Osteocyte (in vitro differentiated cells): ENCODE data around the gene KIRREL2. TPM values are rescaled to one million over a fixed set of nuclear protein-coding genes. Genes with fewer than 3 reads are reported as not detected.

Experiments
- DNase-seq: peaks from one replicate; pipeline ENCODE4 v3.0.0; 2021; ENCODE audit warnings: mixed read lengths; ENCODE audit not compliant: unreplicated experiment; ENCODE audit errors: extremely low spot score
- H3K27ac Mint-ChIP-seq: one replicate; pipeline ENCODE4 v1.8.0; 2021; ENCODE audit warnings: mild to moderate bottlenecking, mixed read lengths; ENCODE audit not compliant: unreplicated experiment
- H3K27me3 Mint-ChIP-seq: one replicate; pipeline ENCODE4 v1.8.0; 2021; ENCODE audit warnings: mixed read lengths; ENCODE audit not compliant: unreplicated experiment
- H3K36me3 Mint-ChIP-seq: one replicate; pipeline ENCODE4 v1.8.0; 2021; ENCODE audit warnings: mixed read lengths; ENCODE audit not compliant: unreplicated experiment
- H3K4me1 Mint-ChIP-seq: one replicate; pipeline ENCODE4 v1.8.0; 2021; ENCODE audit warnings: mixed read lengths; ENCODE audit not compliant: unreplicated experiment
- H3K4me3 Mint-ChIP-seq: one replicate; pipeline ENCODE4 v1.8.0; 2021; ENCODE audit warnings: mild to moderate bottlenecking, moderate library complexity, mixed read lengths; ENCODE audit not compliant: unreplicated experiment
- H3K9me3 Mint-ChIP-seq: one replicate; pipeline ENCODE4 v1.8.0; 2021; ENCODE audit warnings: mixed read lengths; ENCODE audit not compliant: unreplicated experiment
- total RNA-seq: library from RNA; stranded (reverse); gene quantifications from 2 replicates; pipeline ENCODE4 v1.2.1, GENCODE V29; 2021
- TF ChIP-seq, protein P1 (sequence below): fragments of 200-600 bp; sonication (generic); IDR thresholded peaks from 2 replicates; pipeline ENCODE4 v1.5.0; 2021; ENCODE audit warnings: antibody characterized with exemption, mild to moderate bottlenecking, moderate library complexity

The KIRREL2 gene
- total RNA-seq, 1 donor from 2014 or later: not detected

DNA sequence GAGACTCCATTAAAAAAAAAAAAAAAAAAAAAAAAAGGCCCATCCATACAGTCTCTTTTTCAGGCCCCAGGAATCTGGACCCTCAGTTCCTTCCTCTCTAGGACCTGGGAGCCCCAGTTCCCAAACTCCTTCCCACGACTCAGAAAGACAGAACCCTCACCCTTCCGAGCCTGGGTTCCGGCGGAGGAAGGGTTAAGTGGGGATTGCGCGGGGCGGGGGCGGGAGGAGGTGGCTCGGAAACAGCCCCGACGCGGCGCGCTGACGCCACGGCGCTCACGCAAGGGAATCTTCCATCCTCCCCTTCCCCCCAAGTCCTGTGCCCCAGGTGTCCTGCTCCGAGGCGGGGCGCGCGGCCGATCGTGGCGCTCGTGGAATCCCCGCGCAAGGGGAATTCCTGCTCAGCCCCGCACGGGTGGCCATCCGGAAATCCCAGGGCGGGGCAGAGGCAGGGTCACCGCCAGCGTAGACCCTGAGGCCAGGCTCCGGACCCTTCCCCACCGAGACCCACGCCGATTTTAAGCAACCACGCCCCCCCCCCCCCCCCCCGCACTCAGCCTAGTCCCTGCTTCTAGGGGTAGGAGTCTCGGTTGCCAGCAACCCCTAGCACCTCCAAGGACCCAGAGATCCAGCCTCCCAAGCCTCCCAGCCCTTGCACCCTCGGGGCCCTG, 43.0 kb downstream of the KIRREL2 start:
- peaks cover 5% of the 10 kb centered on the region for H3K36me3 Mint-ChIP-seq
- TF ChIP-seq, protein P1, sequence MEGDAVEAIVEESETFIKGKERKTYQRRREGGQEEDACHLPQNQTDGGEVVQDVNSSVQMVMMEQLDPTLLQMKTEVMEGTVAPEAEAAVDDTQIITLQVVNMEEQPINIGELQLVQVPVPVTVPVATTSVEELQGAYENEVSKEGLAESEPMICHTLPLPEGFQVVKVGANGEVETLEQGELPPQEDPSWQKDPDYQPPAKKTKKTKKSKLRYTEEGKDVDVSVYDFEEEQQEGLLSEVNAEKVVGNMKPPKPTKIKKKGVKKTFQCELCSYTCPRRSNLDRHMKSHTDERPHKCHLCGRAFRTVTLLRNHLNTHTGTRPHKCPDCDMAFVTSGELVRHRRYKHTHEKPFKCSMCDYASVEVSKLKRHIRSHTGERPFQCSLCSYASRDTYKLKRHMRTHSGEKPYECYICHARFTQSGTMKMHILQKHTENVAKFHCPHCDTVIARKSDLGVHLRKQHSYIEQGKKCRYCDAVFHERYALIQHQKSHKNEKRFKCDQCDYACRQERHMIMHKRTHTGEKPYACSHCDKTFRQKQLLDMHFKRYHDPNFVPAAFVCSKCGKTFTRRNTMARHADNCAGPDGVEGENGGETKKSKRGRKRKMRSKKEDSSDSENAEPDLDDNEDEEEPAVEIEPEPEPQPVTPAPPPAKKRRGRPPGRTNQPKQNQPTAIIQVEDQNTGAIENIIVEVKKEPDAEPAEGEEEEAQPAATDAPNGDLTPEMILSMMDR: no peak
- no peaks in the 10 kb centered on the region for H3K27me3 Mint-ChIP-seq
- no peaks in the 10 kb centered on the region for H3K9me3 Mint-ChIP-seq
- H3K27ac Mint-ChIP-seq: peak overlapping the region; percentile 88
- peaks cover 30% of the 10 kb centered on the region for H3K4me1 Mint-ChIP-seq
- peak; percentile 90 for DNase-seq
- peak overlapping the region; percentile 91 for H3K4me3 Mint-ChIP-seq

DNA sequence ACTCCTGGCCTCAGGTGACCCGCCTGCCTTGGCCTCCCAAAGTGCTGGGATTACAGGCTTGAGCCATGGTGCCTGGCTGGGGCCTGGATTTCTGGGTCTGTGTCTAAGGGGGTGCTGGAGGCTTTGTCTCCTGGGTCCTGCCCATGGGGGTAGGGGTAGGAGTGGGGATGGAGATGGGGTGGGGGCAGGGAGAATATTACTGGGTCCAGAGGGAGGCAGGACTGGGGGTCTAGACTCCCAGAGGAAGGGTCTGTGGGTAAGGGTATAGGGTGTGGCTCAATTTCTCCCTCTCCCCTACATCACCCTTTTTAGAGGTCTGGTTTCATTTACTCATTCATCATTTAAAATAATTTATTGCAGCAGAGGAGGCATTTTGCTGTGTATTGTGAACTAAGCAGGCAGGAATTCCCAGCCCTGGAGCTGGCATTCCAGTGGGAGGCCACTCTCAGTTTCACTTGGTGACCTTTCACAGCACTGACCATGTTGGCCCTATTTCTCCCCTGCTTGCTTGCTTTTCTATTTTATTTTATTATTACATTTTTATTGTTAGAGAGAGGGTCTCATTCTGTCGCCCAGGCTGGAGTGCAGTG, 44.4 kb downstream of the KIRREL2 start:
- Mint-ChIP-seq H3K4me1 (peaks cover 33% of the 10 kb centered on the region), H3K4me3 (peak overlapping the region; percentile 91), H3K27me3 (no peaks in the 10 kb centered on the region), H3K27ac (peak overlapping the region; percentile 72), H3K9me3 (no peaks in the 10 kb centered on the region), H3K36me3 (no peaks in the 10 kb centered on the region)
- no peak for DNase-seq
- TF ChIP-seq, protein P1: no peak

DNA sequence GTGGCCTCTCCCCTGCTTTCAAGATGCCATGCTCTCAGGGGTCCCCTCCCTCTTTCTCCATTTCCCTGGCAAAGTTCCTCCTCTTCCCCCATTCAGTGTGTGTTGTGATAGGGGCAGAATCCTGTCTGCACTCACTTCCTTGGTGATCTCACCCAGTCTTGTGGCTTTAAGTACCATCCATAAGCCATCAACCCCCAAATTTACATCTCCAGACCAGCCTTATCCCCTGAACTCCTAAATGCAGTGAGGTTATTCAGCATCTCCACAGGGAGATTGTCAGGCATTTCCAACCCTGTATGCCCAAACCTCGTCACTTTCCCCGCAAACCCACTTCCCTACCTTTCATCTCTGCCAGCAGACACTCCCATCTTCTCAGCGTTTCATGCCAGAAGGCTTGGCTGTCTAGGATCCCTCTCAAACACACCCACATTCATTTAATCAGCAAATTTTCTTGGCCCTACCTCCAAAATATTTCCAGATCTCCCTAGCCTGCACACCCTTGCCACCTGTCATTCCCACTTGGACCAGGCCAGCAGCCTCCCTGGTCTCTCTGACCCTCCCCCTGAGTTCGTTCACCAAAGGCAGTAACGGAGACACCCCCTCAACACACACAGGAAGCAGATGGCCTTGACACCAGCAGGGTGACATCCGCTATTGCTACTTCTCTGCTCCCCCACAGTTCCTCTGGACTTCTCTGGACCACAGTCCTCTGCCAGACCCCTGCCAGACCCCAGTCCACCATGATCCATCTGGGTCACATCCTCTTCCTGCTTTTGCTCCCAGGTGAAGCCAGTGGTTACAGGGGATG, 45.3 kb downstream of the KIRREL2 start, which contains the start of gene HCST:
Gene HCST (plus strand): TSS at position 676 of the 808 bp plus-strand sequence. CDS start 65 bp downstream, at position 741.
- H3K27me3 Mint-ChIP-seq: no peaks in the 10 kb centered on the region
- peak within 1 kb of the TSS; percentile 59 for H3K4me3 Mint-ChIP-seq
- TF ChIP-seq, protein P1: no peak
- no peak for DNase-seq
- peaks cover 33% of the 10 kb centered on the region for H3K4me1 Mint-ChIP-seq
- H3K9me3 Mint-ChIP-seq: no peaks in the 10 kb centered on the region
- peak within 1 kb of the TSS; percentile 6 for H3K27ac Mint-ChIP-seq
- H3K36me3 Mint-ChIP-seq: no peaks in the 10 kb centered on the region

DNA sequence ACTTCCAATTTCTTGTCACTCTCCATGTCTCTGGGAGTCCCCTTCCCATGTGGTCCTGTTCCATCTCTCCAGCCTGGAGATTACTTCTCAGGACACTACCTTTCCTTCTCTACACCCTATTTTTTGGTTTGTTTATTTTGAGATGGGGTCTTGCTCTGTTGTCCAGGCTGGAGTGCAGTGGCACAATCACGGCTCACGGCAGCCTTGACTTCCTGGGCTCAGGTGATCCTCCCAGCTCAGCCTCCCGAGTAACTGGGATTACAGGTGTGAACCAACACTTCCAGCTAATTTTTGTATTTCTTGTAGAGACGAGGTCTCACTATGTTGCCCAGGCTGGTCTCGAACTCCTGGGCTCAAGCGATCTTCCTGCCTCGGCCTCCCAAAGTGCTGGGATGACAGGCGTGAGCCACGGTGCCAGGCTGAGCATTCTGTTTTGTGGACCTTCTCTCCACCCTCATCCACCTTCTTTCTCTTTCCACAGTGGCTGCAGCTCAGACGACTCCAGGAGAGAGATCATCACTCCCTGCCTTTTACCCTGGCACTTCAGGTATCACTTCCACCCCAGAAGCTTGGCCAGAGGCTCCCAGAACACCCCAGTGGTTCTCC, 46.3 kb downstream of the KIRREL2 start:
- Mint-ChIP-seq H3K36me3 (no peaks in the 10 kb centered on the region), H3K27me3 (no peaks in the 10 kb centered on the region), H3K27ac (no peak overlapping the region), H3K9me3 (no peaks in the 10 kb centered on the region), H3K4me3 (peak overlapping the region; percentile 59), H3K4me1 (peaks cover 33% of the 10 kb centered on the region)
- DNase-seq: no peak
- TF ChIP-seq, protein P1: no peak
